Activated B cell treated with CpG ODN at 0.5 μM for 24 hours (primary cell): Measurements from ENCODE around the gene CTTNBP2NL. TPM values are rescaled to one million over a fixed set of nuclear protein-coding genes. Genes with fewer than 3 reads are reported as not detected.
"Not testable (repeated sequence)": the region's sequence is repeated elsewhere in the genome, so short reads cannot be mapped to it uniquely, and the experiment has no call there.

Experiments
- ATAC-seq: fragments of 200-7000 bp; cut with Tn5 transposase; one replicate; pipeline ENCODE4 v1.10.0; 2021; ENCODE audit warnings: low read depth, mild to moderate bottlenecking, moderate library complexity
- CTCF ChIA-PET: fragments of 350-600 bp; sonication (Branson Sonifier 250); formaldehyde crosslinking; loops from one replicate; lab custom pipeline; 2021; ENCODE audit warnings: antibody characterized with exemption; lab: Charles Lee
- POLR2A ChIA-PET: fragments of 350-600 bp; sonication (Branson Sonifier 250); formaldehyde crosslinking; loops from one replicate; lab custom pipeline; 2021; ENCODE audit warnings: antibody characterized with exemption; lab: Charles Lee
- DNase-seq: peaks from one replicate; pipeline ENCODE4 v3.0.0; 2022
- H3K27ac Mint-ChIP-seq: one replicate; pipeline ENCODE4 v1.8.0; 2020; ENCODE audit warnings: mixed read lengths
- H3K27me3 Mint-ChIP-seq: one replicate; pipeline ENCODE4 v1.8.0; 2021; ENCODE audit warnings: mixed read lengths
- H3K36me3 Mint-ChIP-seq: one replicate; pipeline ENCODE4 v1.8.0; 2021; ENCODE audit warnings: low read depth, mixed read lengths
- H3K4me1 Mint-ChIP-seq: one replicate; pipeline ENCODE4 v1.8.0; 2021; ENCODE audit warnings: mixed read lengths
- H3K4me3 Mint-ChIP-seq: one replicate; pipeline ENCODE4 v1.8.0; 2020; ENCODE audit warnings: mild to moderate bottlenecking, mixed read lengths
- H3K9me3 Mint-ChIP-seq: one replicate; pipeline ENCODE4 v1.8.0; 2020; ENCODE audit warnings: mixed read lengths
- CTCF ChIP-seq: fragments of 200-600 bp; IDR thresholded peaks from one replicate; pipeline ENCODE4 v1.8.0; 2022; ENCODE audit warnings: antibody characterized with exemption, mild to moderate bottlenecking
- intact Hi-C: fragments of 100-400 bp; cut with micrococcal nuclease; formaldehyde crosslinking; loops from one replicate; pipeline ENCODE4 v1.15.1; 2024
- total RNA-seq: library from RNA; stranded (reverse); gene quantifications from 2 replicates; pipeline ENCODE4 v1.2.3, GENCODE V29; 2022

CTTNBP2NL gene
- total RNA-seq, 1 donor from 2014 or later: 14.1 TPM

GRCh38 chr1:112395256-112395820, 676 bp upstream of the CTTNBP2NL start:
- Mint-ChIP-seq H3K36me3 (peaks cover 3% of the 10 kb centered on the region), H3K4me1 (peaks cover 59% of the 10 kb centered on the region), H3K27ac (peak overlapping the region; percentile 71), H3K4me3 (peak overlapping the region; percentile 95), H3K9me3 (no peaks in the 10 kb centered on the region), H3K27me3 (peaks cover 5% of the 10 kb centered on the region)
- CTCF ChIA-PET: interaction anchor here (1.0 to 2.3 kb wide), 6 partner anchors 67 to 313 kb away, joined by 3 to 14 read pairs (median 6); no protein-coding TSS in a partner anchor
- no peak for TF ChIP-seq CTCF
- no peak for DNase-seq
- POLR2A ChIA-PET: interaction anchor here (1.9 kb wide), 1 partner anchor 67 kb away, joined by 8 read pairs; no protein-coding TSS in a partner anchor
- ATAC-seq: no peak
- intact Hi-C loops: loop anchor here (10.0 kb wide), 1 partner anchor 1509 kb away; the partner anchor contains the start of genes AP4B1 and DCLRE1B

GRCh38 chr1:112396653-112397471, 848 bp downstream of the CTTNBP2NL start:
- no peaks in the 10 kb centered on the region for H3K27me3 Mint-ChIP-seq
- H3K9me3 Mint-ChIP-seq: no peaks in the 10 kb centered on the region
- CTCF ChIA-PET: interaction anchor here (0.8 to 1.7 kb wide), 3 partner anchors 69 to 105 kb away, joined by 3 to 5 read pairs (median 4); no protein-coding TSS in a partner anchor
- peak overlapping the region; percentile 71 for H3K27ac Mint-ChIP-seq
- H3K4me1 Mint-ChIP-seq: peaks cover 53% of the 10 kb centered on the region
- peak overlapping the region; percentile 95 for H3K4me3 Mint-ChIP-seq
- no peak for TF ChIP-seq CTCF
- POLR2A ChIA-PET: interaction anchor here (1.7 to 2.0 kb wide), 2 partner anchors 223 to 318 kb away, joined by 3 to 7 read pairs; partner anchors contain the start of genes CAPZA1, PPM1J and ST7L
- intact Hi-C loops: loop anchor here (1.0 to 10.0 kb wide), 3 partner anchors 69 to 1508 kb away; partner anchors contain the start of genes AP4B1 and DCLRE1B
- peaks cover 3% of the 10 kb centered on the region for H3K36me3 Mint-ChIP-seq
- ATAC-seq (no peak), DNase-seq (no peak)

GRCh38 chr1:112397841-112398240, 1.8 kb downstream of the CTTNBP2NL start:
- H3K27me3 Mint-ChIP-seq: no peaks in the 10 kb centered on the region
- no peak for DNase-seq

GRCh38 chr1:112399456-112399855, 3.4 kb downstream of the CTTNBP2NL start:
- H3K36me3 Mint-ChIP-seq: peaks cover 3% of the 10 kb centered on the region

More at GRCh38 chr1:112397841-112398240, 1.8 kb downstream of the CTTNBP2NL start:
- CTCF ChIA-PET: interaction anchor here (0.8 to 1.1 kb wide), 2 partner anchors 68 to 104 kb away, joined by 3 to 5 read pairs; no protein-coding TSS in a partner anchor
- POLR2A ChIA-PET: interaction anchor here (0.5 to 2.0 kb wide), 3 partner anchors 14 to 564 kb away, joined by 3 to 4 read pairs (median 3); partner anchors contain the start of gene PPM1J
- Mint-ChIP-seq H3K9me3 (no peaks in the 10 kb centered on the region), H3K4me3 (peak overlapping the region; percentile 12), H3K36me3 (peaks cover 3% of the 10 kb centered on the region), H3K4me1 (peaks cover 53% of the 10 kb centered on the region), H3K27ac (no peak overlapping the region)
- no peak for ATAC-seq
- intact Hi-C loops: loop anchor here (10.0 kb wide), 1 partner anchor 1507 kb away; the partner anchor contains the start of genes AP4B1 and DCLRE1B
- TF ChIP-seq CTCF: no peak

GRCh38 chr1:112400706-112401105, 4.7 kb downstream of the CTTNBP2NL start:
- POLR2A ChIA-PET, intact Hi-C loops: not testable (repeated sequence)

More at GRCh38 chr1:112399456-112399855, 3.4 kb downstream of the CTTNBP2NL start:
- DNase-seq (no peak), ATAC-seq (peak; percentile 28)
- Mint-ChIP-seq H3K9me3 (no peaks in the 10 kb centered on the region), H3K4me1 (peaks cover 42% of the 10 kb centered on the region), H3K27me3 (no peaks in the 10 kb centered on the region), H3K27ac (peak overlapping the region; percentile 43), H3K4me3 (peak overlapping the region; percentile 46)
- intact Hi-C loops: loop anchor here (10.0 kb wide), 1 partner anchor 1505 kb away; the partner anchor contains the start of genes AP4B1 and DCLRE1B
- POLR2A ChIA-PET: no interaction called here
- CTCF ChIA-PET: no interaction called here
- no peak for TF ChIP-seq CTCF

More at GRCh38 chr1:112400706-112401105, 4.7 kb downstream of the CTTNBP2NL start:
- H3K36me3 Mint-ChIP-seq, H3K27me3 Mint-ChIP-seq, ATAC-seq, H3K9me3 Mint-ChIP-seq, DNase-seq, H3K4me3 Mint-ChIP-seq, H3K27ac Mint-ChIP-seq: not testable (repeated sequence)
- CTCF ChIA-PET: interaction anchor here (0.6 to 1.2 kb wide), 2 partner anchors 9 to 314 kb away, joined by 3 read pairs; partner anchors contain the start of gene PPM1J
- H3K4me1 Mint-ChIP-seq: peaks cover 31% of the 10 kb centered on the region
